Left lung (tissue), 10 donors: ENCODE data around the gene RNF123. TPM values are rescaled to one million over a fixed set of nuclear protein-coding genes. Genes with fewer than 3 reads are reported as not detected.
A peak's percentile ranks its signal among the peaks of the same experiment; 100 is the strongest.

Source experiments
- ATAC-seq: fragments of 200-7000 bp; cut with Tn5 transposase; one replicate; pipeline ENCODE4 v1.9.1; 2020; ENCODE audit warnings: moderate library complexity
- DNase-seq, 4 donors: peaks; one replicate each; pipeline ENCODE4 v3.0.0-alpha.2; 2013 to 2020
- H3K27ac ChIP-seq, 2 donors: fragments of 200-600 bp; sonication (generic) in 1 of 2; one replicate each; pipeline versions ENCODE4 v1.5.0 to v1.8.0; 2020 to 2021
- H3K27me3 ChIP-seq, 2 donors: fragments of 200-600 bp; sonication (generic) in 1 of 2; one replicate each; pipeline versions ENCODE4 v1.5.0 to v1.8.0; 2020 to 2021
- H3K36me3 ChIP-seq, 2 donors: fragments of 200-600 bp; sonication (generic) in 1 of 2; one replicate each; pipeline versions ENCODE4 v1.5.0 to v1.8.0; 2020 to 2021
- H3K4me1 ChIP-seq, 2 donors: fragments of 200-600 bp; one replicate each; pipeline ENCODE4 v1.8.0; 2021
- H3K4me3 ChIP-seq, 2 donors: fragments of 200-600 bp; sonication (generic) in 1 of 2; one replicate each; pipeline versions ENCODE4 v1.5.0 to v1.8.0; 2020 to 2021; ENCODE audit warnings: mild to moderate bottlenecking in 1 of 2
- H3K9me3 ChIP-seq, 2 donors: fragments of 200-600 bp; sonication (generic) in 1 of 2; one replicate each; pipeline versions ENCODE4 v1.5.0 to v1.8.0; 2020 to 2021
- CTCF ChIP-seq, 2 donors: fragments of 200-600 bp; sonication (generic) in 1 of 2; IDR thresholded peaks; one replicate each; pipeline versions ENCODE4 v1.5.0 to v1.8.0; 2021; ENCODE audit warnings: antibody characterized with exemption in 2 of 2
- intact Hi-C, 2 donors: fragments of 100-400 bp; cut with DNase I; formaldehyde crosslinking; loops; one replicate each; pipeline versions ENCODE4 v1.11.2 to v1.14.2; 2022
- polyA plus RNA-seq, 6 donors: library from polyadenylated mRNA; unstranded; fragments of 120-200 nt; gene quantifications; one replicate each; pipeline ENCODE4 v1.2.1, GENCODE V29; 2013; ENCODE audit not compliant: insufficient read length in 6 of 6
- total RNA-seq, 2 donors: library from RNA; stranded (reverse); fragmentation: NEBNext Ultra II Directional; extraction: Animal tissue kit (Norgen Biotek cat#: 25700); gene quantifications; one replicate each; pipeline ENCODE4 v1.2.1, GENCODE V29; 2021
- donor health status: DM: no; HTN: yes; CAD: no.
- donor health status: DM: no; HTN: no; CAD: no.

RNF123 gene
- total and polyA plus RNA-seq, 8 donors = 21.8 to 45.0 (median 32.3) TPM

GRCh38 chr3:49750056-49750455 is 60.7 kb downstream of the RNF123 start:
- peaks cover 0 to 31% of the 10 kb centered on the region in 2 donors for H3K36me3 ChIP-seq
- TF ChIP-seq CTCF (IDR thresholded peaks at IDR 0.05) = no peak
- DNase-seq (no peak), ATAC-seq (no peak)
- H3K27me3 ChIP-seq = no peaks in the 10 kb centered on the region
- no peaks in the 10 kb centered on the region for H3K9me3 ChIP-seq
- no peak overlapping the region for H3K4me3 ChIP-seq
- intact Hi-C loops = no loop called here
- no peak overlapping the region for H3K27ac ChIP-seq
- H3K4me1 ChIP-seq = peaks cover 0 to 9% of the 10 kb centered on the region in 2 donors

- no peak for DNase-seq
- intact Hi-C loops = no loop called here
- H3K4me3 ChIP-seq = no peak overlapping the region
- no peak for TF ChIP-seq CTCF (IDR thresholded peaks at IDR 0.05)
- H3K27ac ChIP-seq = no peak overlapping the region
- H3K27me3 ChIP-seq = no peaks in the 10 kb centered on the region
- H3K9me3 ChIP-seq = no peaks in the 10 kb centered on the region
- ATAC-seq = peak; percentile 68
- peaks cover 0 to 24% of the 10 kb centered on the region in 2 donors for H3K36me3 ChIP-seq
- peaks cover 0 to 5% of the 10 kb centered on the region in 2 donors for H3K4me1 ChIP-seq
Measured at GRCh38 chr3:49751501-49751900, 62.1 kb downstream of the RNF123 start.

- intact Hi-C loops = no loop called here
Measured at GRCh38 chr3:49754536-49754935, 65.2 kb downstream of the RNF123 start.

GRCh38 chr3:49756036-49756435 is 66.7 kb downstream of the RNF123 start:
- Histone ChIP-seq H3K9me3 (no peaks in the 10 kb centered on the region), H3K4me1 (peaks cover 0 to 5% of the 10 kb centered on the region in 2 donors), H3K36me3 (no peaks in the 10 kb centered on the region), H3K27me3 (no peaks in the 10 kb centered on the region), H3K4me3 (no peak overlapping the region), H3K27ac (no peak overlapping the region)
- intact Hi-C loops = no loop called here
- TF ChIP-seq CTCF (IDR thresholded peaks at IDR 0.05) = no peak
- no peak for ATAC-seq
- DNase-seq = no peak

More at GRCh38 chr3:49754536-49754935, 65.2 kb downstream of the RNF123 start:
- Histone ChIP-seq H3K4me3 (no peak overlapping the region), H3K36me3 (no peaks in the 10 kb centered on the region), H3K9me3 (no peaks in the 10 kb centered on the region), H3K27ac (no peak overlapping the region), H3K27me3 (no peaks in the 10 kb centered on the region), H3K4me1 (peaks cover 0 to 5% of the 10 kb centered on the region in 2 donors)
- ATAC-seq (no peak), DNase-seq (no peak)
- no peak for TF ChIP-seq CTCF (IDR thresholded peaks at IDR 0.05)

GRCh38 chr3:49757197-49757596 is 67.8 kb downstream of the RNF123 start:
- DNase-seq = no peak
- Histone ChIP-seq H3K4me1 (peaks cover 0 to 8% of the 10 kb centered on the region in 2 donors), H3K27ac (no peak overlapping the region), H3K27me3 (no peaks in the 10 kb centered on the region), H3K4me3 (no peak overlapping the region), H3K36me3 (no peaks in the 10 kb centered on the region), H3K9me3 (no peaks in the 10 kb centered on the region)
- intact Hi-C loops = no loop called here
- ATAC-seq = no peak
- TF ChIP-seq CTCF (IDR thresholded peaks at IDR 0.05) = no peak
